Activated CD8-positive, alpha-beta T cell treated with anti-CD3 and anti-CD28 coated beads, Interleukin-2, amount 10 ng/mL, durations not matched to agents 7 days and 5 days (primary cell): ENCODE results near the gene CPOX. TPM values are rescaled to one million over a fixed set of nuclear protein-coding genes. Genes with fewer than 3 reads are reported as not detected.
"Not testable (repeated sequence)": the region's sequence is repeated elsewhere in the genome, so short reads cannot be mapped to it uniquely, and the experiment has no call there.

Experiments used
- ATAC-seq: fragments of 150-1000 bp; cut with Tn5 transposase; one replicate; pipeline ENCODE4 v1.10.0; 2021; ENCODE audit warnings: moderate library complexity
- CTCF ChIA-PET: fragments of 350-600 bp; sonication (Branson Sonifier 250); formaldehyde crosslinking; loops from one replicate; lab custom pipeline; 2021; ENCODE audit warnings: antibody characterized with exemption; lab: Charles Lee
- POLR2A ChIA-PET: fragments of 350-600 bp; sonication (Branson Sonifier 250); formaldehyde crosslinking; loops from one replicate; lab custom pipeline; 2021; ENCODE audit warnings: antibody characterized with exemption; lab: Charles Lee
- DNase-seq: peaks from one replicate; pipeline ENCODE4 v3.0.0-alpha.2; 2020
- H3K27ac Mint-ChIP-seq: one replicate; pipeline ENCODE4 v1.8.0; 2021; ENCODE audit warnings: mild to moderate bottlenecking, mixed read lengths
- H3K27me3 Mint-ChIP-seq: one replicate; pipeline ENCODE4 v1.8.0; 2021; ENCODE audit warnings: low read depth, mixed read lengths
- H3K36me3 Mint-ChIP-seq: one replicate; pipeline ENCODE4 v1.8.0; 2021; ENCODE audit warnings: low read depth, mixed read lengths
- H3K4me1 Mint-ChIP-seq: one replicate; pipeline ENCODE4 v1.8.0; 2021; ENCODE audit warnings: low read depth, mixed read lengths
- H3K4me3 Mint-ChIP-seq: one replicate; pipeline ENCODE4 v1.8.0; 2021; ENCODE audit warnings: mild to moderate bottlenecking, mixed read lengths
- H3K9me3 Mint-ChIP-seq: one replicate; pipeline ENCODE4 v1.8.0; 2022; ENCODE audit warnings: mixed read lengths; ENCODE audit not compliant: insufficient read depth
- total RNA-seq, 2 experiments: library from RNA; stranded (reverse); gene quantifications; one replicate each; pipeline ENCODE4 v1.2.3, GENCODE V29; 2021

CPOX gene
- 10 to 100 TPM; 63.8 to 65.3 TPM for total RNA-seq

- DNase-seq: peak; percentile 94
- H3K27me3 Mint-ChIP-seq: peaks cover 3% of the 10 kb centered on the region
- peak within 1 kb of the TSS; percentile 90 for H3K4me3 Mint-ChIP-seq
- ChIA-PET POLR2A (interaction anchor here (0.6 to 5.6 kb wide), 21 partner anchors 9 to 1113 kb away, joined by 3 to 49 read pairs (median 4); partner anchors contain the start of gene CLDND1), CTCF (interaction anchor here (0.9 to 6.9 kb wide), 12 partner anchors 9 to 553 kb away, joined by 3 to 40 read pairs (median 4); partner anchors contain the start of gene CLDND1)
- H3K4me1 Mint-ChIP-seq: peaks cover 54% of the 10 kb centered on the region
- peak within 1 kb of the TSS; percentile 94 for H3K27ac Mint-ChIP-seq
- H3K36me3 Mint-ChIP-seq: peaks cover 40% of the 10 kb centered on the region
- peak; percentile 99 for ATAC-seq
- H3K9me3 Mint-ChIP-seq: no peaks in the 10 kb centered on the region
Observed at GRCh38 chr3:98593046-98593936, at the start of gene CPOX. Gene CPOX (minus strand): TSS chr3:98593611. CDS start chr3:98593504, 107 bp downstream.

GRCh38 chr3:98642769-98643168, 49.4 kb upstream of the CPOX start:
- POLR2A ChIA-PET, H3K4me1 Mint-ChIP-seq, H3K9me3 Mint-ChIP-seq, H3K27ac Mint-ChIP-seq, DNase-seq, H3K36me3 Mint-ChIP-seq, ATAC-seq, H3K4me3 Mint-ChIP-seq: not testable (repeated sequence)
- CTCF ChIA-PET: interaction anchor here (1.0 to 1.1 kb wide), 2 partner anchors 9 to 313 kb away, joined by 3 read pairs; no protein-coding TSS in a partner anchor
- peaks cover 14% of the 10 kb centered on the region for H3K27me3 Mint-ChIP-seq

GRCh38 chr3:98641756-98642155, 48.3 kb upstream of the CPOX start:
- not testable (repeated sequence) for H3K36me3 Mint-ChIP-seq, H3K4me3 Mint-ChIP-seq, H3K27ac Mint-ChIP-seq, H3K9me3 Mint-ChIP-seq, H3K4me1 Mint-ChIP-seq, DNase-seq, ATAC-seq
- POLR2A ChIA-PET: interaction anchor here (0.6 kb wide), 1 partner anchor 553 kb away, joined by 3 read pairs; no protein-coding TSS in a partner anchor
- H3K27me3 Mint-ChIP-seq: peaks cover 14% of the 10 kb centered on the region
- CTCF ChIA-PET: interaction anchor here (1.1 kb wide), 1 partner anchor 311 kb away, joined by 3 read pairs; no protein-coding TSS in a partner anchor

GRCh38 chr3:98638515-98638914, 45.1 kb upstream of the CPOX start:
- H3K4me1 Mint-ChIP-seq, POLR2A ChIA-PET, ATAC-seq, H3K4me3 Mint-ChIP-seq, H3K36me3 Mint-ChIP-seq, H3K9me3 Mint-ChIP-seq, CTCF ChIA-PET, H3K27ac Mint-ChIP-seq, DNase-seq: not testable (repeated sequence)
- peaks cover 18% of the 10 kb centered on the region for H3K27me3 Mint-ChIP-seq

GRCh38 chr3:98630416-98630815, 37.0 kb upstream of the CPOX start:
- ATAC-seq (no peak), DNase-seq (no peak)
- Mint-ChIP-seq H3K9me3 (no peaks in the 10 kb centered on the region), H3K27me3 (no peaks in the 10 kb centered on the region), H3K27ac (no peak overlapping the region), H3K4me3 (no peak overlapping the region), H3K36me3 (no peaks in the 10 kb centered on the region), H3K4me1 (no peaks in the 10 kb centered on the region)
- POLR2A ChIA-PET: no interaction called here
- CTCF ChIA-PET: interaction anchor here (1.2 kb wide), 1 partner anchor 19 kb away, joined by 3 read pairs; no protein-coding TSS in a partner anchor

- CTCF ChIA-PET: interaction anchor here (1.2 kb wide), 1 partner anchor 29 kb away, joined by 3 read pairs; no protein-coding TSS in a partner anchor
Observed at GRCh38 chr3:98628317-98628716, 34.9 kb upstream of the CPOX start.

GRCh38 chr3:98626151-98626550, 32.7 kb upstream of the CPOX start:
- Mint-ChIP-seq H3K27me3 (no peaks in the 10 kb centered on the region), H3K4me1 (no peaks in the 10 kb centered on the region), H3K27ac (no peak overlapping the region), H3K4me3 (no peak overlapping the region), H3K9me3 (no peaks in the 10 kb centered on the region), H3K36me3 (no peaks in the 10 kb centered on the region)
- ChIA-PET CTCF (interaction anchor here (1.7 kb wide), 1 partner anchor 24 kb away, joined by 6 read pairs; no protein-coding TSS in a partner anchor), POLR2A (no interaction called here)
- DNase-seq (no peak), ATAC-seq (no peak)

More at GRCh38 chr3:98628317-98628716, 34.9 kb upstream of the CPOX start:
- POLR2A ChIA-PET: no interaction called here
- DNase-seq: no peak
- H3K4me3 Mint-ChIP-seq: no peak overlapping the region
- no peak overlapping the region for H3K27ac Mint-ChIP-seq
- no peaks in the 10 kb centered on the region for H3K4me1 Mint-ChIP-seq
- no peaks in the 10 kb centered on the region for H3K27me3 Mint-ChIP-seq
- no peaks in the 10 kb centered on the region for H3K9me3 Mint-ChIP-seq
- H3K36me3 Mint-ChIP-seq: no peaks in the 10 kb centered on the region
- no peak for ATAC-seq

GRCh38 chr3:98623572-98624280, 30.3 kb upstream of the CPOX start:
- Mint-ChIP-seq H3K4me3 (no peak overlapping the region), H3K27ac (no peak overlapping the region), H3K36me3 (no peaks in the 10 kb centered on the region), H3K27me3 (no peaks in the 10 kb centered on the region), H3K9me3 (no peaks in the 10 kb centered on the region), H3K4me1 (no peaks in the 10 kb centered on the region)
- ATAC-seq (no peak), DNase-seq (no peak)
- ChIA-PET POLR2A (no interaction called here), CTCF (interaction anchor here (1.5 kb wide), 1 partner anchor 22 kb away, joined by 4 read pairs; no protein-coding TSS in a partner anchor)

- CTCF ChIA-PET: interaction anchor here (0.6 kb wide), 1 partner anchor 1214 kb away, joined by 3 read pairs; no protein-coding TSS in a partner anchor
- H3K4me3 Mint-ChIP-seq: no peak overlapping the region
- H3K4me1 Mint-ChIP-seq: no peaks in the 10 kb centered on the region
- H3K36me3 Mint-ChIP-seq: no peaks in the 10 kb centered on the region
- POLR2A ChIA-PET: no interaction called here
- H3K9me3 Mint-ChIP-seq: no peaks in the 10 kb centered on the region
- no peak for ATAC-seq
- no peaks in the 10 kb centered on the region for H3K27me3 Mint-ChIP-seq
- no peak for DNase-seq
- no peak overlapping the region for H3K27ac Mint-ChIP-seq
Observed at GRCh38 chr3:98617841-98618240, 24.4 kb upstream of the CPOX start.

- ChIA-PET POLR2A (no interaction called here), CTCF (interaction anchor here (1.1 to 1.8 kb wide), 2 partner anchors 12 to 284 kb away, joined by 3 to 4 read pairs; no protein-coding TSS in a partner anchor)
- Mint-ChIP-seq H3K4me3 (no peak overlapping the region), H3K27me3 (peaks cover 4% of the 10 kb centered on the region), H3K27ac (no peak overlapping the region), H3K36me3 (no peaks in the 10 kb centered on the region), H3K4me1 (no peaks in the 10 kb centered on the region), H3K9me3 (no peaks in the 10 kb centered on the region)
- DNase-seq (no peak), ATAC-seq (no peak)
Observed at GRCh38 chr3:98613616-98614015, 20.2 kb upstream of the CPOX start.

- no peak overlapping the region for H3K4me3 Mint-ChIP-seq
- DNase-seq: no peak
- CTCF ChIA-PET: interaction anchor here (0.8 to 1.8 kb wide), 4 partner anchors 11 to 283 kb away, joined by 3 to 4 read pairs (median 3); no protein-coding TSS in a partner anchor
- H3K27ac Mint-ChIP-seq: no peak overlapping the region
- H3K36me3 Mint-ChIP-seq: no peaks in the 10 kb centered on the region
- POLR2A ChIA-PET: no interaction called here
- no peaks in the 10 kb centered on the region for H3K4me1 Mint-ChIP-seq
- H3K9me3 Mint-ChIP-seq: no peaks in the 10 kb centered on the region
- ATAC-seq: no peak
- peaks cover 4% of the 10 kb centered on the region for H3K27me3 Mint-ChIP-seq
Observed at GRCh38 chr3:98612996-98613517, 19.6 kb upstream of the CPOX start.
